OCI-LY7 (cell line): ENCODE data around the gene IMP4. TPM values are rescaled to one million over a fixed set of nuclear protein-coding genes. Genes with fewer than 3 reads are reported as not detected.

Experiments
- BruUV-seq: library from RNA; stranded (reverse); fragments of 400-500 nt; replicated peaks from 2 replicates; lab custom pipeline; 2021; lab: Mats Ljungman, UMichigan
- CTCF ChIA-PET: fragments of 300-600 bp; sonication (Branson Sonifier 250); formaldehyde crosslinking; loops from one replicate; lab custom pipeline; 2022; ENCODE audit warnings: antibody characterized with exemption; ENCODE audit not compliant: unreplicated experiment; lab: Charles Lee
- POLR2A ChIA-PET: fragments of 300-600 bp; sonication (Branson Sonifier 250); formaldehyde crosslinking; loops from one replicate; lab custom pipeline; 2022; ENCODE audit warnings: antibody characterized with exemption; lab: Charles Lee
- DNase-seq: peaks from one replicate; pipeline ENCODE4 v3.0.0-alpha.2; 2015; ENCODE audit warnings: low spot score
- H2AFZ ChIP-seq: fragments of 200-600 bp; sonication (generic), shearing (Covaris generic); 2 replicates; pipeline ENCODE4 v1.6.1; 2014; ENCODE audit warnings: mild to moderate bottlenecking, antibody characterized with exemption, low read length, moderate library complexity
- H3K27ac ChIP-seq: fragments of 200-600 bp; sonication (generic); 2 replicates; pipeline ENCODE4 v1.5.1; 2014; ENCODE audit warnings: mixed run types, low read depth, mild to moderate bottlenecking, moderate library complexity, low read length, inconsistent platforms; ENCODE audit not compliant: poor library complexity, severe bottlenecking
- H3K36me3 ChIP-seq: fragments of 200-600 bp; sonication (generic); 2 replicates; pipeline ENCODE4 v1.6.1; 2014; ENCODE audit warnings: mild to moderate bottlenecking, antibody characterized with exemption, low read length, moderate library complexity, mixed read lengths; ENCODE audit not compliant: insufficient read depth
- H3K4me1 ChIP-seq: fragments of 200-600 bp; sonication (generic); 2 replicates; pipeline ENCODE4 v1.5.1; 2014; ENCODE audit warnings: mild to moderate bottlenecking, low read length; ENCODE audit not compliant: insufficient read depth, poor library complexity, severe bottlenecking
- H3K4me2 ChIP-seq: fragments of 200-600 bp; sonication (generic); 2 replicates; pipeline ENCODE4 v1.6.1; 2014; ENCODE audit warnings: mild to moderate bottlenecking, low read length
- H3K4me3 ChIP-seq: fragments of 200-600 bp; sonication (generic); 2 replicates; pipeline ENCODE4 v1.5.1; 2014; ENCODE audit warnings: mild to moderate bottlenecking, low read depth, low read length; ENCODE audit not compliant: poor library complexity, severe bottlenecking
- H3K79me2 ChIP-seq: fragments of 200-600 bp; sonication (generic); 2 replicates; pipeline ENCODE4 v1.6.1; 2016; ENCODE audit warnings: low read depth, mild to moderate bottlenecking, low read length, moderate library complexity, mixed read lengths; ENCODE audit not compliant: insufficient read depth
- H3K9me2 ChIP-seq: fragments of 200-600 bp; sonication (generic); 2 replicates; pipeline ENCODE4 v1.6.1; 2016; ENCODE audit warnings: mild to moderate bottlenecking, low read length, mixed read lengths; ENCODE audit not compliant: insufficient read depth
- H3K9me3 ChIP-seq: fragments of 200-600 bp; sonication (generic); 2 replicates; pipeline ENCODE4 v1.6.1; 2014; ENCODE audit warnings: mild to moderate bottlenecking, mixed run types, low read length, mixed read lengths
- H4K20me1 ChIP-seq: fragments of 200-600 bp; sonication (generic); 2 replicates; pipeline ENCODE4 v1.6.1; 2014; ENCODE audit warnings: mild to moderate bottlenecking, antibody characterized with exemption, low read length, moderate library complexity, mixed read lengths; ENCODE audit not compliant: insufficient read depth
- EZH2phosphoT487 ChIP-seq: fragments of 200-600 bp; sonication (generic); IDR thresholded peaks from 2 replicates; pipeline ENCODE4 v1.6.1; 2018; ENCODE audit warnings: low read depth, borderline replicate concordance, mild to moderate bottlenecking, mixed run types, antibody characterized with exemption, low read length, moderate library complexity, mixed read lengths
- intact Hi-C: fragments of 100-400 bp; cut with micrococcal nuclease; formaldehyde crosslinking; loops from one replicate; pipeline ENCODE4 v1.10.0; 2022; ENCODE audit not compliant: unreplicated experiment
- total RNA-seq, 2 experiments: library from RNA; depleted of rRNA in 1 of 2; stranded (reverse); fragments of >200 nt in 1 of 2; shearing (Covaris generic) in 1 of 2; gene quantifications; 2 replicates each; pipeline ENCODE4 v1.2.3, GENCODE V29; 2014 to 2022
- TF ChIP-seq, protein P1 (sequence below): fragments of 200-600 bp; sonication (generic); conservative IDR thresholded peaks from 2 replicates; pipeline ENCODE4 v1.5.1; 2014; ENCODE audit warnings: mild to moderate bottlenecking, antibody characterized with exemption, low read length, moderate library complexity, mixed read lengths

IMP4 gene
- total RNA-seq, 2 experiments from 2014 or later: 266 to 314 TPM

DNA sequence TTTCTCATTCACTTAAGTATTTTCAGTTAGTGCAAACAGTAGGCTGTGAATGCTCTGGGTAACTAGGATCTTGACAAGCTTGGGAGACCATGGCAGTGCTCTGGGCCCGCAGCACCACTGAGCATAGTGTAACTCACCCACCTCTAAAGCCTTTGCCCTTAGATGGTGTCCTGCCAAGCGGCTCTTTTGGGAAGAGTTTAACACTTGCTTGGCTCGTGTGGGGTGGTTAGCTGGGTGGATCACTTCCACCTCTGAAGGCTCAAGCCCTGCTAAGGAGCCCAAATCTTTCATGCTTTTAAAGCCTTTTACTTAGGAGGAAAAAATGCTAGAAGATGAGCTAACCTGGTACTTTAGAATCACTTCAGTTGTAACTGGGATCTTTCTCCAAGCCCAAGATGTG is 47.1 kb downstream of the IMP4 start:
- Histone ChIP-seq H3K36me3 (no peaks in the 10 kb centered on the region), H2AFZ (no peak overlapping the region), H3K4me3 (peak overlapping the region; percentile 61), H3K9me2 (no peaks in the 10 kb centered on the region), H3K9me3 (no peaks in the 10 kb centered on the region), H3K4me2 (peak overlapping the region; percentile 91), H4K20me1 (no peaks in the 10 kb centered on the region), H3K79me2 (no peaks in the 10 kb centered on the region; the same call in 1 of the 2 replicates), H3K27ac (peak overlapping the region; percentile 100), H3K4me1 (peaks cover 88% of the 10 kb centered on the region)
- no TSS peak for BruUV-seq
- no peak for TF ChIP-seq EZH2phosphoT487
- TF ChIP-seq, protein P1, sequence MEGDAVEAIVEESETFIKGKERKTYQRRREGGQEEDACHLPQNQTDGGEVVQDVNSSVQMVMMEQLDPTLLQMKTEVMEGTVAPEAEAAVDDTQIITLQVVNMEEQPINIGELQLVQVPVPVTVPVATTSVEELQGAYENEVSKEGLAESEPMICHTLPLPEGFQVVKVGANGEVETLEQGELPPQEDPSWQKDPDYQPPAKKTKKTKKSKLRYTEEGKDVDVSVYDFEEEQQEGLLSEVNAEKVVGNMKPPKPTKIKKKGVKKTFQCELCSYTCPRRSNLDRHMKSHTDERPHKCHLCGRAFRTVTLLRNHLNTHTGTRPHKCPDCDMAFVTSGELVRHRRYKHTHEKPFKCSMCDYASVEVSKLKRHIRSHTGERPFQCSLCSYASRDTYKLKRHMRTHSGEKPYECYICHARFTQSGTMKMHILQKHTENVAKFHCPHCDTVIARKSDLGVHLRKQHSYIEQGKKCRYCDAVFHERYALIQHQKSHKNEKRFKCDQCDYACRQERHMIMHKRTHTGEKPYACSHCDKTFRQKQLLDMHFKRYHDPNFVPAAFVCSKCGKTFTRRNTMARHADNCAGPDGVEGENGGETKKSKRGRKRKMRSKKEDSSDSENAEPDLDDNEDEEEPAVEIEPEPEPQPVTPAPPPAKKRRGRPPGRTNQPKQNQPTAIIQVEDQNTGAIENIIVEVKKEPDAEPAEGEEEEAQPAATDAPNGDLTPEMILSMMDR: no peak
- no peak for DNase-seq
- ChIA-PET POLR2A (interaction anchor here (1.4 to 10.8 kb wide), 6 partner anchors 13 to 48 kb away, joined by 8 to 209 read pairs (median 12); partner anchors contain the start of genes IMP4 and PTPN18), CTCF (interaction anchor here (1.6 to 3.3 kb wide), 6 partner anchors 10 to 48 kb away, joined by 4 to 14 read pairs (median 8); partner anchors contain the start of gene IMP4)
- intact Hi-C loops: loop anchor here (1.0 to 5.0 kb wide), 2 partner anchors 17 to 207 kb away; partner anchors contain the start of genes MZT2B and SMPD4

GRCh38 chr2:130390460-130391057 is 47.9 kb downstream of the IMP4 start:
- Histone ChIP-seq H3K4me3 (peak overlapping the region; percentile 61), H4K20me1 (no peaks in the 10 kb centered on the region), H3K9me2 (no peaks in the 10 kb centered on the region), H3K4me2 (peak overlapping the region; percentile 91), H3K79me2 (no peaks in the 10 kb centered on the region; the same call in 1 of the 2 replicates), H2AFZ (peak overlapping the region; percentile 65), H3K27ac (peak overlapping the region; percentile 100), H3K9me3 (no peaks in the 10 kb centered on the region), H3K4me1 (peaks cover 81% of the 10 kb centered on the region), H3K36me3 (no peaks in the 10 kb centered on the region)
- no TSS peak for BruUV-seq
- peak; percentile 79 for DNase-seq
- ChIA-PET POLR2A (interaction anchor here (0.6 to 10.8 kb wide), 7 partner anchors 14 to 1170 kb away, joined by 4 to 209 read pairs (median 12); partner anchors contain the start of genes IMP4 and PTPN18), CTCF (interaction anchor here (0.6 to 2.2 kb wide), 7 partner anchors 11 to 49 kb away, joined by 3 to 9 read pairs (median 4); partner anchors contain the start of gene IMP4)
- TF ChIP-seq EZH2phosphoT487: no peak
- TF ChIP-seq, protein P1: no peak
- intact Hi-C loops: loop anchor here (1.0 kb wide), 1 partner anchor 18 kb away; no protein-coding TSS in a partner anchor
